ENCODE data around the gene DNAJA3.

Gene DNAJA3

DNA sequence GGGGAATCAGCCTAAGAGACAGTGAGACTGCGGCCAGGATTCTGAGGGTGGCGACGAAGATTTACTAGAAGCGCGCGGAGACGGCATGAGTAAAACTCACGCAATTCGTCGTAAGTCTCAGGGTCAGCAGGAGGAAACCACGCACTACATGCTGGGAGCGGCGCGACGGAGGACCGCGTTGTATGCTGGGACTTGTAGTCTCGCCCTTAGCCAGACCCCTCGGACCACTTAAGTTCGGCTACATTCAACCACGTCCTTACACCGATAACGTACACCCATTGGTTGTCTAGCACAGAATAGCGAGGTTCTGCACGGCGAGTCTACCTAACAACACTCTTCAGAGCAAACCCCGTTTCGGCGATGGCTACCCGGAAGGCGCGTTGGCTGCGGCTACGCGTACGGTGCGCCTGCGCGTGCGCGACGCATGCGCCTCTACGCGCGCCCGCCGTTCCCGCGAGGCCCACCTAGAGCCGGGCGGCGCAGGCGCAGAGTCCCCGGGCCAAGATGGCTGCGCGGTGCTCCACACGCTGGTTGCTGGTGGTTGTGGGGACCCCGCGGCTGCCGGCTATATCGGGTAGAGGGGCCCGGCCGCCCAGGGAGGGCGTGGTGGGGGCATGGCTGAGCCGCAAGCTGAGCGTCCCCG lies at the start of gene DNAJA3:
Gene DNAJA3, plus strand, starts transcription at position 491 of the 643 bp plus-strand sequence. Its CDS starts 14 bp downstream, at position 505.
- FAIRE-seq (peak; percentile 93), DNase-seq (ENCODE audit: extremely low spot score, insufficient read length, low read depth) (peak; percentile 95)

DNA sequence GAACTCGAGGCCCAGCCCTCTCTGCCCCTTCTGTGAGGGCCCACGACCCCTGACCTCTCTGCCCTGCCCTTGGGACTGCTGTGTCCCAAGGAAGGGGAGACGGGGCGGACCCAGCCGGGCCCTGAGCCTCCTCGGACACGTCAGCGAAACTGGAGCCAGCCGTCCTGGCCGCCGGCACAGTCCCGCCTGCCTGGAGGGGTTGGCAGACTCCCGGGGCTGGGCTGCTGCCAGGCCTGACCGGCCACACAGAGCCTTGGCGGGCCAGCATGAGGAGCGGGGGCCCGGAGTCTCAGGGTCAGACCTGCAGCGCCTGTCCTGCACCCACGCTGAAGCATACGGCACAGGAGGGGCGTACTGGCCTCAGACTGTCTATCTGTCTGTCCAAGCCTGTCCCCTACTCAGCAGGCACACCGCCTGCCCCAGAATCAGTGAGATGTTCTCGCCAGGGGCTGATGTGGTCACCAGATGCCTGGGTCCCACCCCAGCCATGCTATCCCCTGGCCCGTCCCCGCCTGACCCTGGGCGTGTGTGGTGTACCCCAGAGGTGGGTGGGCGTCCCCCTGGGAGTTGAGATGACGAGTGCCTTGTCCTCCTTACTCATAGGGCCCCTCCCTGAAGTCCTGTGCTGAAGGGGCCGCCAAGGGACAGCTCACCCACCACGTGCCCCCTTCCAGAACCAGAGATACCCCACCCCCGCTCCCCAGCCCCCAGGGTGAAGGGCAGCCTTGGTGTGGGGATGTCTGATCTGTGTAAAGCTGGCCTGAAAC lies 49.4 kb upstream of the DNAJA3 start:
- no peak for DNase-seq (ENCODE audit: extremely low spot score, insufficient read length, low read depth)
- no peak for FAIRE-seq

DNA sequence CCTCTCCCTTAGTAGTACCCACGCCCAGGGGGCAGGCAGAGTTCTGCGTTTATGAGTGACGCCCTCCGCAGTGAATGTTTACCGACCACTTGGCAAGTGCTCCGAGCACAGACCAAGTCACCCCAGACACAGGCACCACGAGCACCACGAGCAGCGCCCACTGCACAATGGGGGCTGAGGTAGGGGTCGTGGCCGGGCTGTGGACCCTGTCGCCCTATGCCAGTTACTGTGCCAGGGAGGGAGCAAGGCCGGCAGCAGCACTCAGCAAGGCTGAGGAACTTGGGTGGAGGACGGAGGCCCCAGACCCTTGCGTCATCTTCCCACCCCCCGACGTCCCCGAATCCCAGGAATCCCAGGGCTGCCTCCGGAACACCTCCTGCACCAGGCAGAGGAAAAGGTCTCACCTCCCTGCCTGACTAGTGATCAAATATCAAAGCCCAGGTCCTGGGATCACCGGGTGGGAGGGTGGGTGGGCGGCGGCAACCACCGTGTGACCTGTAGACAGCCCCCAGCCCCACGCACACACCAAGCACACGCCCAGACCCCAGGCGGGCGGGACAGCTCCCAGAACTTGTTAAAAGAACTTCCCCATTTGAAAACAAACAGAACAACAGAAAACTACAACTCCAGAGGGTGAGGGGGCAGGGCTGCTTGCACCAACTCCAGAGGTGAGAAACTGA lies 48.6 kb upstream of the DNAJA3 start:
- DNase-seq (ENCODE audit: extremely low spot score, insufficient read length, low read depth) (no peak), FAIRE-seq (no peak)

DNA sequence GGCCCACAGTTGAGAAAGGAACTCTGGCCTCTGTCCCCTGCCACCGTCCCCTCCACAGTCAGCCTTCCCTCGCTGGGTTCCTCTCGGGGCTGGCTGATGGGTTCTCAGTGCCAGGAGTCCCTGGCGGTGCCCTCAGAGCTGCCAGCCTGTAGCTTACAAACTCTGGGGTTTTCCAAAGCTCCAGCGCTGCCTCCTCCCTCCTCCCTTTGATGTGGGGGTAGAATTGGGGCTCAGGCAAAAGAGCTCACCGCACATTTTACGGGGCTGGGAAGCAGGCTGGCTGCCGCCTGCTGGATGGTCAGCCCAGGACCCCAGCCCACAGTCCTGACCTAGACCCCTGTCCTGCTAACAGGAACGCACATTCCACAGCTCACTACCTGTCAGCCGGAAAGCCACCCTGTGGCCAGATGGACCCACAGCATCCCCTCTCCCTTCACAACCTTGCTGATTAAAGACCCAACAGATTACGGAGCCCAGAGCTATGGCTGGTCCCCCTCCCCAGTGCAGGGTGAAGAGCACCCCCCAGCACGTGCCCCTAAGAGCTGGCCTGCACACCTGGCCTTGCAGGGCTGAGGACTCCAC lies 48.0 kb upstream of the DNAJA3 start:
- FAIRE-seq (no peak), DNase-seq (ENCODE audit: extremely low spot score, insufficient read length, low read depth) (no peak)

DNA sequence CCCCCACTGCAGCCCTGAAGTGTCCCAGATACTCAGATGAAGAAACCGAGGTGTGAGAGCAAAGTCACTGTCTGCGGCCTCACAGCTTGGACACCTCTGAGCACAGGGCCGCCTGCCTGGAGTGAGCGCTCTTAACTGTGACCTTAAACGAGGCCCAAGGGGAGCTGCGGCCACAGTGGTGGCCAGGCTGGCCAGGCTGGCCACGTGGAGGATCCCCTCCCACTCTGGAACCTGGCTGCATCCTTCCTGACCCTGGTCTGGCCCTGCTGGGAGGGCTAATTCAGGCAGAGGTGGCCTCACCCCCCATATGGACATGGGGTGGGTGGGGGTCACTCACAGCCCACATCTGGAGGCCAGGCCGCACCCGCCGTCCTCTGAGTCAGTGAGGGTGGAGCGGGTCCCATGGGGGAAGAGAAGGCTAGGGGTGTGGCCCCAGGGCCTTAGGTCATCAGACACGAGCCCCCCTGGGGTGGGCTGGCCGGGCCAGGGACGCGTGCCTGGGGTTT lies 47.5 kb upstream of the DNAJA3 start:
- FAIRE-seq, result no peak
- no peak for DNase-seq (ENCODE audit: extremely low spot score, insufficient read length, low read depth)

DNA sequence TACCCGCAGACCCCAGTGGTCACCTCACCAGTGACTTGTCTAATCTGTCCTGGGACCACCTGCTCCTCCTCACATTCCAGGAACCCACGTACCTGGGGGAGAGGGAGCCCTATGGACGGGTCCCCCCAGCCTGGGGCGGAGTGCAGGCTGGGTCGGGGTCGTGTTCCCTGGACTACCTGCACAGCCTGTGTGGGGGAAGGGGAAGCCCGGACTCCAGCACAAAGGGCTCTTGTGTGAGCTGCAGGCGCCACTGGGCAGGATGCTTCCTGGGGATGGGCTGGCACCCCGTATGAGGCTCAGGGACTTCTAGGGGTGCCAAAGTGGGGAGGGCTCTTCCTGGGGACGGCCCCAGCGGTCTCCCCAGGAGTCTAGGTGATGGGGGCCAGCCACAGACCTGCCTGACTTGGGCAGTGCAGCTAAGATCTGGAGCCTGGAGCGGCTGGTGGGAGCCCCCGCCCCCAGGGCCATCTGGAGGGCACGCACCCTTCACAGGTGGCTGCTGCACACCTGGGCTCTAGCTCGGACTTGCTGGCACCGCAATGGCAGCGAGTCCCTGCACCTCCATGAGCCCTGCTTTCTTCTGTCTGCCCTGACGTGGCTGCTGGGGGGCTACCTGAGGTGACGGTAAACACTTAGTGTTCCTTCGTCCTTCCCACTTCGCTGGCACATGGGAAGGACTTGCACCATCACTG lies 46.5 kb upstream of the DNAJA3 start:
- DNase-seq (ENCODE audit: extremely low spot score, insufficient read length, low read depth) (no peak), FAIRE-seq (no peak)

DNA sequence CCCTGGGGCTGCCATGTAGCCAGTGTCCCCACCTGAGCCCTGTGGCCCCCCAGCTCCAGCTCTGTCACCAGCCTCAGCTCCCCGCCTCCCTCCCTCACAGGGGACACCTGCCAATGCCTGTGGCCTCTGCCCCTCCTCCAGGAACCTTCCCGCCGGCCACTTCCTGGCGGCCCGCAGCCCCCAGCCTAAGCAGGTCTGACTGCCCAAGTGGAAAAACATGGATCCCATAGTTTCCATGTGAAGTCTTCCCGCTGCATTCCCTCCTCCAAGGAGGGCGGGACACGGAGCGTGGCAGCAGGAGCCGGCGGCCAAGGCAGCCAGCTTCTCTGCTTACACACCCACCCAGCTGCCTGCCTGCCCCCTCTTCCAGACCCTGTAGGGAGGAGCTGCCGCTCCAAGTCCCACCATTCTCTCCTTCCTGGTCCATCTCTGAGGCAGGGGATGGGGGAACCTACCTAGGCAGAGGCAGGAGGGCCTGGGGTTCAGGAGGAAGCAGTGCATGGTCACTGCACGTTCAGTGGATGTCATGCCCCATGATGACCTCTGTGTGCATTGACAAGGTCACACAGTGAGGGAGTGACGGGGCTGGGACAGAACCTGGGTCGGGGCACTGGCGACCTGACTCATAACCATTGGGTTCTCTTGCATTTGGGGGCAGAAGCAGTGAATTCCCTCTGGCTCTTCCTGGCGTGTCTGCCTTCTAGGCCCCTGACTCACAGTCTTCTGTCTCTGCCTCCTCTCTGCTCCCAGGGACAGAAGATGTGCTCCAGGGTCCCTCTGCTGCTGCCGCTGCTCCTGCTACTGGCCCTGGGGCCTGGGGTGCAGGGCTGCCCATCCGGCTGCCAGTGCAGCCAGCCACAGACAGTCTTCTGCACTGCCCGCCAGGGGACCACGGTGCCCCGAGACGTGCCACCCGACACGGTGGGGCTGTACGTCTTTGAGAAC lies 45.3 kb upstream of the DNAJA3 start:
- DNase-seq (ENCODE audit: extremely low spot score, insufficient read length, low read depth), result no peak
- no peak for FAIRE-seq

DNA sequence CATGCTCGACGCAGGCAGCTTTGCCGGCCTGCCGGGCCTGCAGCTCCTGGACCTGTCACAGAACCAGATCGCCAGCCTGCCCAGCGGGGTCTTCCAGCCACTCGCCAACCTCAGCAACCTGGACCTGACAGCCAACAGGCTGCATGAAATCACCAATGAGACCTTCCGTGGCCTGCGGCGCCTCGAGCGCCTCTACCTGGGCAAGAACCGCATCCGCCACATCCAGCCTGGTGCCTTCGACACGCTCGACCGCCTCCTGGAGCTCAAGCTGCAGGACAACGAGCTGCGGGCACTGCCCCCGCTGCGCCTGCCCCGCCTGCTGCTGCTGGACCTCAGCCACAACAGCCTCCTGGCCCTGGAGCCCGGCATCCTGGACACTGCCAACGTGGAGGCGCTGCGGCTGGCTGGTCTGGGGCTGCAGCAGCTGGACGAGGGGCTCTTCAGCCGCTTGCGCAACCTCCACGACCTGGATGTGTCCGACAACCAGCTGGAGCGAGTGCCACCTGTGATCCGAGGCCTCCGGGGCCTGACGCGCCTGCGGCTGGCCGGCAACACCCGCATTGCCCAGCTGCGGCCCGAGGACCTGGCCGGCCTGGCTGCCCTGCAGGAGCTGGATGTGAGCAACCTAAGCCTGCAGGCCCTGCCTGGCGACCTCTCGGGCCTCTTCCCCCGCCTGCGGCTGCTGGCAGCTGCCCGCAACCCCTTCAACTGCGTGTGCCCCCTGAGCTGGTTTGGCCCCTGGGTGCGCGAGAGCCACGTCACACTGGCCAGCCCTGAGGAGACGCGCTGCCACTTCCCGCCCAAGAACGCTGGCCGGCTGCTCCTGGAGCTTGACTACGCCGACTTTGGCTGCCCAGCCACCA lies 44.4 kb upstream of the DNAJA3 start:
- FAIRE-seq (no peak), DNase-seq (ENCODE audit: extremely low spot score, insufficient read length, low read depth) (no peak)

DNA sequence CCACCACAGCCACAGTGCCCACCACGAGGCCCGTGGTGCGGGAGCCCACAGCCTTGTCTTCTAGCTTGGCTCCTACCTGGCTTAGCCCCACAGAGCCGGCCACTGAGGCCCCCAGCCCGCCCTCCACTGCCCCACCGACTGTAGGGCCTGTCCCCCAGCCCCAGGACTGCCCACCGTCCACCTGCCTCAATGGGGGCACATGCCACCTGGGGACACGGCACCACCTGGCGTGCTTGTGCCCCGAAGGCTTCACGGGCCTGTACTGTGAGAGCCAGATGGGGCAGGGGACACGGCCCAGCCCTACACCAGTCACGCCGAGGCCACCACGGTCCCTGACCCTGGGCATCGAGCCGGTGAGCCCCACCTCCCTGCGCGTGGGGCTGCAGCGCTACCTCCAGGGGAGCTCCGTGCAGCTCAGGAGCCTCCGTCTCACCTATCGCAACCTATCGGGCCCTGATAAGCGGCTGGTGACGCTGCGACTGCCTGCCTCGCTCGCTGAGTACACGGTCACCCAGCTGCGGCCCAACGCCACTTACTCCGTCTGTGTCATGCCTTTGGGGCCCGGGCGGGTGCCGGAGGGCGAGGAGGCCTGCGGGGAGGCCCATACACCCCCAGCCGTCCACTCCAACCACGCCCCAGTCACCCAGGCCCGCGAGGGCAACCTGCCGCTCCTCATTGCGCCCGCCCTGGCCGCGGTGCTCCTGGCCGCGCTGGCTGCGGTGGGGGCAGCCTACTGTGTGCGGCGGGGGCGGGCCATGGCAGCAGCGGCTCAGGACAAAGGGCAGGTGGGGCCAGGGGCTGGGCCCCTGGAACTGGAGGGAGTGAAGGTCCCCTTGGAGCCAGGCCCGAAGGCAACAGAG lies 43.5 kb upstream of the DNAJA3 start:
- no peak for FAIRE-seq

DNA sequence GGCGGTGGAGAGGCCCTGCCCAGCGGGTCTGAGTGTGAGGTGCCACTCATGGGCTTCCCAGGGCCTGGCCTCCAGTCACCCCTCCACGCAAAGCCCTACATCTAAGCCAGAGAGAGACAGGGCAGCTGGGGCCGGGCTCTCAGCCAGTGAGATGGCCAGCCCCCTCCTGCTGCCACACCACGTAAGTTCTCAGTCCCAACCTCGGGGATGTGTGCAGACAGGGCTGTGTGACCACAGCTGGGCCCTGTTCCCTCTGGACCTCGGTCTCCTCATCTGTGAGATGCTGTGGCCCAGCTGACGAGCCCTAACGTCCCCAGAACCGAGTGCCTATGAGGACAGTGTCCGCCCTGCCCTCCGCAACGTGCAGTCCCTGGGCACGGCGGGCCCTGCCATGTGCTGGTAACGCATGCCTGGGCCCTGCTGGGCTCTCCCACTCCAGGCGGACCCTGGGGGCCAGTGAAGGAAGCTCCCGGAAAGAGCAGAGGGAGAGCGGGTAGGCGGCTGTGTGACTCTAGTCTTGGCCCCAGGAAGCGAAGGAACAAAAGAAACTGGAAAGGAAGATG lies 42.8 kb upstream of the DNAJA3 start:
- FAIRE-seq (no peak), DNase-seq (ENCODE audit: extremely low spot score, insufficient read length, low read depth) (no peak)

More for the DNA sequence above, 43.5 kb upstream of the DNAJA3 start:
- no peak for DNase-seq (ENCODE audit: extremely low spot score, insufficient read length, low read depth)

DNA sequence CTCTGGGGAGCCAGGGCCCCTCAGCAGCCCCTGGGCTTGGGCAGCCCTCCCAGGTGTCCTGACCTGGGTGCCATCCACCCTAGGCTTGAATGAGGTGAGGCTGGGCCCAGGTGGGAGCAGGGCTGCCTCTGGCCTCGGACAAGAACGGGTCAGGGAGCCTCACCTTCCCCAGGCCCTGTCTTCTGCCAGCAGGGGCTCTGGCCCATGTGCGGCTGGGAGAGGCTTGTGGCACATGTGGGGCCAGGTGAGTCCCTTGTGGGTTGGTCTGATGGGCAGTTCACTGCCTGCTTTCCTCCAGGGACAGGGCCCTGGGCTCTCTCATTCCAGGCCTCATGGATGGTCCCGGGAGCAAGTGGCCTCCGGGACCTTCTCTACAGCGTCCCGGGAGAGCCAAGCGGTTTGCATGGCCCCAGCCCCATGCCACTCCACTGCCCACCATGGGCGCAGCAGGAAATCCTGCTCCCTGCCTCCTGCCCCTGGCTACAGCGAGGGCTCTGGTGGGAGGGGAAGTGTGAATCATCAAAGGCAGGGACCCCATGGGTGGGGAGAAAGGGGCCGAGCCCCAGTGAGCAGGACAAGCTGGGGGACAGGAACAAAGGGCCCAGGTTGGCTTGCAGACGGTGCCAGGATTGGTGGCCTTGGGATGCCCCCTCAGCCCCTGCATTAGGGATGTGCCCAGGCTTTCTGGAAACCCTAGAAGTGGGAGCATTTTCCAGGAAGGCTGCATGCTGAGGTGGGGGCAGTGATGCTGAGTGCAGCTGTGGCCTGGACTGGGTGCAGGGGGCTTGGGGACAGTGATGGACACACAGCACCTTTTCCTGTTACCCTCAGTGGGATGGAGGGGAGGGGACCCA lies 41.9 kb upstream of the DNAJA3 start:
- DNase-seq (ENCODE audit: extremely low spot score, insufficient read length, low read depth), result no peak
- FAIRE-seq, result no peak

DNA sequence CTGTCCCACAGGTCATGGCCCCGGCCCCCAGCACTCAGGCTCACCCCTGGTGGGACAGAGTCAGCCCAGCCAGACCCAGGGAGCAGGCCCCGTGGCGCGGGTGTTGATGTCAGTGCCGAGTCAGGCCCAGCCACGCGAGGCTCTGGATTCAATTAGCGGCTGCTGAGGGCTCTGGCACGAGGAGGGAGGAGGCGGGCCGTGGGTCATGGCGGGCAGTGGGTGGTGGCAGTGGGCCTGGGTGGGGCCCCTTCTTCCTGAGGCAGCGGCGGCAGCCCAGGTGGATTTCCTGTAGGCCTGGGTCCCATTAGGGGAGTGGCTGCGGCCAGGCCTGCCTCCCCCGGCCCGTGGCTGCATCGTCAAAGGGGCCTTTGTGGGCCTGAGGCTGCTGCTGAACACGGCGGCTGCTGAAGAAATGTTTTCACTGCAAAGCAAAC lies 41.1 kb upstream of the DNAJA3 start:
- DNase-seq (ENCODE audit: extremely low spot score, insufficient read length, low read depth) (no peak), FAIRE-seq (no peak)

DNA sequence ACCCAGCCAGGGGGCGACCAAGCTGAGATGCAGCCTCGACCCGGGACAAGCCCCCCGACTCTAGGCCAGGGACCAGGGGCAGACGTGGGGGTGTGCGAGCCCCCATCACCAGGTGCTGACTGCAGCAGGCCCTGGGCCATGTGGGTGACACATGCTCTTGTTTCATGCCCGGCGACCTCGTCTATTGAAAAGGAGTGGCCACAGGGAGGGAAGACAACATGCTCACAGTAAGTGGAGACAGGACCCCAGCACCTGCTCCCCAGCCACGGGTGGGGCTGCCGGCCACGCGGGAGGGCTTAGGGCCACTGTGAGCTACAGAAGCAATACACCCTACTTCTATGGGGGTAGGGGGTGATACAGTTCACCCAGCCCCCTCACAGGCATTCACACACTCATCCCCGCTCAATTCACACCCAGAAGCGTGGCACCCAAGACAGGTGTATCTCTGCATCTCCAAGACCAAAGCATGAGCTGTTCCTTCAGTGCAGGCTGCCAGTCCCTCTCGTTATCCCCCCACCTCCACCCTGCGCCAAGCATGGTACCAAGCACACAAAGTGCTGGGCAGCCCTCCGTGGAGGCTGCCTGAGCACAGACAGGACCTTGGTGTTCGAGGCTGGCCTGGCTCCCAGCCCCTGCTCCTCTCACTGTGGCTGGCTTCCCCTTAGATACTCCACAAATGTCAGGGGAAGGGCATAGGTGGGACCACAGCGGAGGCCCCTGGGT lies 40.4 kb upstream of the DNAJA3 start:
- FAIRE-seq, result no peak
- no peak for DNase-seq (ENCODE audit: extremely low spot score, insufficient read length, low read depth)

DNA sequence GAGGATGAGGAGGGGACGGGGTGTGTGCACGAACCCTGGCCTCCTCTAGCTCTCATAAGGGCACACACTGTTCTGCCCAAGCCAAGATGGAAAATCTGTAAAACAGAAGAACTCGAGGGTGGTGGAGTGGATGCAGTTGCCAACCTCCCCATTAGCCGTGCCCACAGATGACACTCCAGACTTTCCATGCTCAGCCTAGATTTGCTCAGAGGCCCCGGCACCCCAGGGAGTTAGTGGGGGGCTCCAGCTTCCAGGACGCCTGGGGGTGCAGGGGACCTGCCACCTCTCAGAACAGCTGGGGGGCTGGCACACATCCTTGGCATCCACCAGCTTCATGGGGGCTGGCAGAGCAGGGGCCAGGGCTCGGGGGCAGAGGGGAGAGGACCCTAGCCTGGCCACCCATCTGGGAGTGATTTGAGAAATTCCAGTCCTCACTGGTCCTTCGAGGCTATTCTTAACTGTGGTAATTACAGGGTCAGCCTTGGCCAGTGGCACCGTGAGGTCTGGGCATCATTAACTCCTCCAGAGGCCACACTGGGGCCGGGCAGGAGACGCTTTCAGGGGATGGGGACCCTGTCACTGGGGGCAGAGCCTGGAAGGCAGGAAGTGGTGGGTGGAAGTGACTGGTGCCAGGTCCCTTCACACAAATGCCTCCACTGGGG lies 39.7 kb upstream of the DNAJA3 start:
- no peak for DNase-seq (ENCODE audit: extremely low spot score, insufficient read length, low read depth)
- FAIRE-seq, result no peak

DNA sequence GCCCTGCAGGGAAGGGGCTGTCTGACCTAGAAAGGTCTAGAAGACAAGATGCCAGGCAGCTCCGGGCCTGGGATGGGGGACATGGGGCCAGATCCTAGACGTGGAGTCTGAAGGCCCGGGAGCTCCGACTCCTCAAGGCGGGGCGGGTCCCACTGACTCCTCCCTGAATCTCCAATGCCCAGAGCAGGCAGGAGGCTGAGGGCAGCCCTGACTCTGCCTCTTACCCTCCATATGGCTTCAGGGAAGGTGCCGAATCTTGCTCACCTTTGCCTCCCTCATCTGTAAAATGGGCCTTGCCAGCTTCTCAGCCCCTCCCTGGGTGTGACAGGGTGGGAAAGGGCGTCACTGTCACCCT lies 39.2 kb upstream of the DNAJA3 start:
- DNase-seq (ENCODE audit: extremely low spot score, insufficient read length, low read depth) (no peak), FAIRE-seq (no peak)

All from GM18507 (cell line).